SK-N-SH treated with all-trans-retinoic acid at 6 μM for 48 hours (cell line): ENCODE data around the gene SIGLEC10.

Experiments used
- ATAC-seq: fragments of 200-7000 bp; cut with Tn5 transposase; 3 replicates; pipeline ENCODE4 v1.9.1; 2020; ENCODE audit warnings: mild to moderate bottlenecking, moderate library complexity
- BACH2 ChIP-seq: fragments of 250-450 bp; sonication (Bioruptor Pico); IDR thresholded peaks from 2 replicates; pipeline ENCODE4 v1.9.0; 2021; ENCODE audit warnings: mild to moderate bottlenecking, borderline replicate concordance
- ESRRG ChIP-seq: fragments of 250-450 bp; sonication (Bioruptor Pico); IDR thresholded peaks from 2 replicates; pipeline ENCODE4 v1.6.1; 2021; ENCODE audit warnings: mild to moderate bottlenecking
- TOX ChIP-seq: fragments of 250-450 bp; sonication (Bioruptor Pico); IDR thresholded peaks from 2 replicates; pipeline ENCODE4 v1.8.0; 2021; ENCODE audit warnings: mild to moderate bottlenecking, moderate library complexity, borderline replicate concordance
- TSHZ2 ChIP-seq: fragments of 250-450 bp; sonication (Bioruptor Pico); IDR thresholded peaks from 2 replicates; pipeline ENCODE4 v1.5.0; 2020; ENCODE audit warnings: mild to moderate bottlenecking, moderate library complexity
- TF ChIP-seq, protein P1 (sequence below): fragments of 250-450 bp; sonication (Bioruptor Pico); IDR thresholded peaks from 2 replicates; pipeline ENCODE4 v1.5.1; 2021; ENCODE audit warnings: mild to moderate bottlenecking, moderate library complexity

SIGLEC10 gene

GRCh38 chr19:51364200-51365106, 53.0 kb downstream of the SIGLEC10 start:
- ATAC-seq = no peak
- TF ChIP-seq ESRRG (CRISPR knock-in tag) (no peak), TSHZ2 (no peak), BACH2 (CRISPR knock-in tag) (no peak), TOX (CRISPR knock-in tag) (no peak)
- TF ChIP-seq, protein P1, sequence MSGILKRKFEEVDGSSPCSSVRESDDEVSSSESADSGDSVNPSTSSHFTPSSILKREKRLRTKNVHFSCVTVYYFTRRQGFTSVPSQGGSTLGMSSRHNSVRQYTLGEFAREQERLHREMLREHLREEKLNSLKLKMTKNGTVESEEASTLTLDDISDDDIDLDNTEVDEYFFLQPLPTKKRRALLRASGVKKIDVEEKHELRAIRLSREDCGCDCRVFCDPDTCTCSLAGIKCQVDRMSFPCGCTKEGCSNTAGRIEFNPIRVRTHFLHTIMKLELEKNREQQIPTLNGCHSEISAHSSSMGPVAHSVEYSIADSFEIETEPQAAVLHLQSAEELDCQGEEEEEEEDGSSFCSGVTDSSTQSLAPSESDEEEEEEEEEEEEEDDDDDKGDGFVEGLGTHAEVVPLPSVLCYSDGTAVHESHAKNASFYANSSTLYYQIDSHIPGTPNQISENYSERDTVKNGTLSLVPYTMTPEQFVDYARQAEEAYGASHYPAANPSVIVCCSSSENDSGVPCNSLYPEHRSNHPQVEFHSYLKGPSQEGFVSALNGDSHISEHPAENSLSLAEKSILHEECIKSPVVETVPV (CRISPR knock-in tag) = no peak
- TF ChIP-seq, all 23 proteins: peak for 0

DNA sequence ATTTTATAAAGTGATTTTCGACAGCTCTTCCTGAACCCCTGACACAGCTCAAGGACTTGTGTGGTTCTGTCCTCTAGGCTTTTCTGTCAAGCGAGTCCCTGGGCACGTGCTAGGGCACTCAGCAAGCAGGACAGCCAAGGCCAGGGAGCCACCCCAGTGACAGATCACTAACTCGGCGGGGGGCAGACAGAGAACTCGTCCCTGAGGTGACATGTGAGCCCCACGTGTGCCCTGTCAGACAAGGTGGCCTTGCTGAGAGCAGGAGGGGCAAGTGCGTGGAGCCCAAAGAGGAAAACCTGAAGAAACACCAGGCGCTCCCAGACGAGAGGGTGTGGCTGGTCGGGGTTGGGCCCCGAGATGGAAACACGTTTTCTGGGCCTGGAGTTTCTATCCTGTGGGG, 56.2 kb downstream of the SIGLEC10 start:
- no peak for TF ChIP-seq ESRRG (CRISPR knock-in tag)
- no peak for ATAC-seq
